PC-9 (cell line): ENCODE measurements around the gene TBCD. TPM values are rescaled to one million over a fixed set of nuclear protein-coding genes. Genes with fewer than 3 reads are reported as not detected.

Source experiments
- BruUV-seq: library from RNA; stranded (reverse); fragments of 400-500 nt; replicated peaks from 2 replicates; lab custom pipeline; 2021; lab: Mats Ljungman, UMichigan
- CTCF ChIA-PET: fragments of 300-600 bp; sonication (Branson Sonifier 250); formaldehyde crosslinking; loops from one replicate; lab custom pipeline; 2022; ENCODE audit warnings: antibody characterized with exemption; lab: Charles Lee
- POLR2A ChIA-PET: fragments of 300-600 bp; sonication (Branson Sonifier 250); formaldehyde crosslinking; loops from one replicate; lab custom pipeline; 2022; ENCODE audit warnings: antibody characterized with exemption; ENCODE audit not compliant: unreplicated experiment; lab: Charles Lee
- DNase-seq, 2 experiments: peaks; one replicate each; pipeline versions ENCODE4 v3.0.0 to v3.0.0-alpha.2; 2015 to 2022; ENCODE audit warnings: mixed read lengths in 1 of 2
- H2AFZ ChIP-seq: fragments of 200-600 bp; sonication (generic); 2 replicates; pipeline ENCODE4 v1.8.1; 2017; ENCODE audit warnings: antibody characterized with exemption
- H3F3A ChIP-seq: fragments of 200-600 bp; sonication (generic); 2 replicates; pipeline ENCODE4 v1.8.1; 2017; ENCODE audit warnings: antibody characterized with exemption, mild to moderate bottlenecking, low read depth; ENCODE audit not compliant: insufficient read depth
- H3K27ac ChIP-seq: fragments of 200-600 bp; sonication (generic); 2 replicates; pipeline ENCODE4 v1.6.1; 2016; ENCODE audit warnings: mixed run types
- H3K27me3 ChIP-seq: fragments of 200-600 bp; sonication (generic); 2 replicates; pipeline ENCODE4 v1.6.1; 2016; ENCODE audit warnings: low read depth, mixed run types; ENCODE audit not compliant: insufficient read depth
- H3K36me3 ChIP-seq: fragments of 200-600 bp; sonication (generic); 2 replicates; pipeline ENCODE4 v1.6.1; 2016; ENCODE audit warnings: low read depth, mixed run types
- H3K4me1 ChIP-seq: fragments of 200-600 bp; sonication (generic); replicated peaks from 2 replicates; pipeline ENCODE4 v1.6.1; 2016; ENCODE audit warnings: mixed run types; ENCODE audit not compliant: insufficient read depth
- H3K4me2 ChIP-seq: fragments of 200-600 bp; sonication (generic); 2 replicates; pipeline ENCODE4 v1.6.1; 2017; ENCODE audit warnings: mixed run types
- H3K4me3 ChIP-seq: fragments of 200-600 bp; sonication (generic); 2 replicates; pipeline ENCODE4 v1.6.1; 2016; ENCODE audit warnings: mixed run types
- H3K79me2 ChIP-seq: fragments of 200-600 bp; sonication (generic); 2 replicates; pipeline ENCODE4 v1.6.1; 2017; ENCODE audit warnings: low read depth, mixed run types
- H3K9me2 ChIP-seq: fragments of 200-600 bp; sonication (generic); 2 replicates; pipeline ENCODE4 v1.8.1; 2017; ENCODE audit warnings: mild to moderate bottlenecking; ENCODE audit not compliant: insufficient read depth
- H3K9me3 ChIP-seq: fragments of 200-600 bp; sonication (generic); 2 replicates; pipeline ENCODE4 v1.8.1; 2016; ENCODE audit warnings: low read depth; ENCODE audit not compliant: insufficient read depth
- H4K20me1 ChIP-seq: fragments of 200-600 bp; sonication (generic); 2 replicates; pipeline ENCODE4 v1.8.1; 2017; ENCODE audit not compliant: insufficient read depth
- CTCF ChIP-seq: fragments of 200-600 bp; sonication (generic); conservative IDR thresholded peaks from 2 replicates; pipeline ENCODE4 v1.6.1; 2017; ENCODE audit warnings: mixed run types, antibody characterized with exemption, mild to moderate bottlenecking, moderate library complexity
- EZH2 ChIP-seq: fragments of 200-600 bp; sonication (generic); IDR thresholded peaks from 2 replicates; pipeline ENCODE4 v1.8.0; 2017; ENCODE audit warnings: antibody characterized with exemption, low read depth
- intact Hi-C: fragments of 100-400 bp; cut with micrococcal nuclease; formaldehyde crosslinking; loops from one replicate; pipeline ENCODE4 v1.10.0; 2022; ENCODE audit not compliant: unreplicated experiment
- total RNA-seq: library from RNA; stranded (reverse); gene quantifications from 2 replicates; pipeline ENCODE4 v1.2.3, GENCODE V29; 2021

TBCD gene
- total RNA-seq, 1 experiment from 2014 or later = 115 TPM

GRCh38 chr17:82938486-82938872, 186.6 kb downstream of the TBCD start:
- ChIA-PET POLR2A (no interaction called here), CTCF (no interaction called here)
- no TSS peak for BruUV-seq
- Histone ChIP-seq H2AFZ (no peak overlapping the region), H3K27me3 (no peaks in the 10 kb centered on the region), H3F3A (no peaks in the 10 kb centered on the region), H3K4me1 (no peaks in the 10 kb centered on the region), H3K9me2 (no peaks in the 10 kb centered on the region), H3K27ac (no peak overlapping the region), H3K9me3 (no peaks in the 10 kb centered on the region), H3K4me3 (no peak overlapping the region), H3K36me3 (no peaks in the 10 kb centered on the region), H4K20me1 (no peaks in the 10 kb centered on the region), H3K4me2 (no peak overlapping the region), H3K79me2 (no peaks in the 10 kb centered on the region)
- DNase-seq = no peak
- intact Hi-C loops = no loop called here
- TF ChIP-seq CTCF = no peak
- no peak for TF ChIP-seq EZH2

GRCh38 chr17:82938873-82939620, 187.2 kb downstream of the TBCD start:
- no peaks in the 10 kb centered on the region for H3K36me3 ChIP-seq
- H3K4me1 ChIP-seq = no peaks in the 10 kb centered on the region
- no peak for TF ChIP-seq CTCF
- TF ChIP-seq EZH2 = no peak
- H3K4me2 ChIP-seq = no peak overlapping the region
- H3K9me2 ChIP-seq = no peaks in the 10 kb centered on the region
- ChIA-PET POLR2A (no interaction called here), CTCF (no interaction called here)
- BruUV-seq = no TSS peak
- H3K4me3 ChIP-seq = no peak overlapping the region
- intact Hi-C loops = no loop called here
- H3K27me3 ChIP-seq = no peaks in the 10 kb centered on the region
- no peaks in the 10 kb centered on the region for H3F3A ChIP-seq
- H4K20me1 ChIP-seq = no peaks in the 10 kb centered on the region
- H3K9me3 ChIP-seq = no peaks in the 10 kb centered on the region; the same call in 1 of the 2 replicates
- no peak overlapping the region for H2AFZ ChIP-seq
- H3K27ac ChIP-seq = no peak overlapping the region
- DNase-seq = no peak
- H3K79me2 ChIP-seq = no peaks in the 10 kb centered on the region

GRCh38 chr17:82939621-82940135, 187.8 kb downstream of the TBCD start:
- no peak overlapping the region for H3K27ac ChIP-seq
- CTCF ChIA-PET = no interaction called here

More at GRCh38 chr17:82939621-82940135, 187.8 kb downstream of the TBCD start:
- POLR2A ChIA-PET = no interaction called here
- H3K4me1 ChIP-seq = no peaks in the 10 kb centered on the region
- TF ChIP-seq EZH2 = no peak
- TF ChIP-seq CTCF = no peak
- H2AFZ ChIP-seq = no peak overlapping the region
- no peak overlapping the region for H3K4me3 ChIP-seq
- intact Hi-C loops = no loop called here
- no peaks in the 10 kb centered on the region for H3F3A ChIP-seq
- no peaks in the 10 kb centered on the region for H3K36me3 ChIP-seq
- no peaks in the 10 kb centered on the region for H3K9me2 ChIP-seq
- H3K27me3 ChIP-seq = no peaks in the 10 kb centered on the region
- BruUV-seq = no TSS peak
- H4K20me1 ChIP-seq = no peaks in the 10 kb centered on the region
- H3K9me3 ChIP-seq = no peaks in the 10 kb centered on the region; the same call in 1 of the 2 replicates
- DNase-seq = no peak
- H3K4me2 ChIP-seq = no peak overlapping the region
- no peaks in the 10 kb centered on the region for H3K79me2 ChIP-seq
